Activated T-cell treated with anti-CD3 and anti-CD28 coated beads, Interleukin-2, amount 50 U/mL, for 24 hours (primary cell): Measurements from ENCODE around the gene STX18.

Experiments used
- DNase-seq: peaks from one replicate; pipeline ENCODE4 v3.0.0-alpha.2; 2020
- H3K27ac Mint-ChIP-seq: 2 replicates; pipeline ENCODE4 v1.8.0; 2020; ENCODE audit warnings: mild to moderate bottlenecking, mixed read lengths
- H3K27me3 Mint-ChIP-seq: 2 replicates; pipeline ENCODE4 v1.8.0; 2020; ENCODE audit warnings: mixed read lengths
- H3K36me3 Mint-ChIP-seq: 2 replicates; pipeline ENCODE4 v1.8.0; 2020; ENCODE audit warnings: low read depth, mixed read lengths
- H3K4me1 Mint-ChIP-seq: 2 replicates; pipeline ENCODE4 v1.8.0; 2020; ENCODE audit warnings: low read depth, mixed read lengths
- H3K4me3 Mint-ChIP-seq: 2 replicates; pipeline ENCODE4 v1.8.0; 2020; ENCODE audit warnings: mild to moderate bottlenecking, moderate library complexity, mixed read lengths
- H3K9me3 Mint-ChIP-seq: 2 replicates; pipeline ENCODE4 v1.8.0; 2020; ENCODE audit warnings: mixed read lengths

Gene STX18

DNA sequence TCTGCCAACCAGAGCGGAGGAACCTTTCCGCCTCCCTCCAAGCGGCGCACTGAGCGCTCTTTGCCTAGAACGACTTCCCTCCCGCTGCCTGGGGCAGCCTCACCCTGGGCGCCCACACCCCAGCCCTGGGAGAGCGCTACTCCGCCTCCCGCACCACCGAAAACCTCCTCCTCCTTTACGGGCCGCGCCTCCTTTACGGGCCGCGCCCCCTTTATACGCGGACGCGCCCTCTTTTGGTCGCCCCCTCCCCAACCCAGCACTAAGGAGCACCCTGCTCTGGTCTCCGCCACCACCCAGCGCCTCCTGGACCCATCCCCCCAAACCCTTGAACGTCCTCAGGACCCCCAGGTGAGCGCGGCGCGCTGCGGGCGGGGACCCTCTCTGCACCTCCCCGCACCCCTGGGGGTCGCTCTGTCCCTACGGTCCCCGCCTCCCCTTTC is 155.5 kb downstream of the STX18 start:
- Mint-ChIP-seq H3K36me3 (no peaks in the 10 kb centered on the region), H3K9me3 (no peaks in the 10 kb centered on the region), H3K4me1 (peaks cover 10% of the 10 kb centered on the region), H3K27me3 (peaks cover 56% of the 10 kb centered on the region), H3K4me3 (peak overlapping the region; percentile 71), H3K27ac (no peak overlapping the region)
- peak; percentile 38 for DNase-seq

- peak overlapping the region; percentile 71 for H3K4me3 Mint-ChIP-seq
- no peaks in the 10 kb centered on the region for H3K9me3 Mint-ChIP-seq
- H3K4me1 Mint-ChIP-seq, result peaks cover 10% of the 10 kb centered on the region
- H3K27me3 Mint-ChIP-seq, result peaks cover 56% of the 10 kb centered on the region
- DNase-seq, result no peak
- no peak overlapping the region for H3K27ac Mint-ChIP-seq
- no peaks in the 10 kb centered on the region for H3K36me3 Mint-ChIP-seq
Observed at GRCh38 chr4:4385729-4386295, 156.0 kb downstream of the STX18 start.

GRCh38 chr4:4384837-4385236 is 157.0 kb downstream of the STX18 start:
- Mint-ChIP-seq H3K9me3 (no peaks in the 10 kb centered on the region), H3K36me3 (no peaks in the 10 kb centered on the region), H3K4me3 (no peak overlapping the region), H3K27ac (no peak overlapping the region), H3K27me3 (peaks cover 51% of the 10 kb centered on the region), H3K4me1 (peaks cover 10% of the 10 kb centered on the region)
- no peak for DNase-seq

DNA sequence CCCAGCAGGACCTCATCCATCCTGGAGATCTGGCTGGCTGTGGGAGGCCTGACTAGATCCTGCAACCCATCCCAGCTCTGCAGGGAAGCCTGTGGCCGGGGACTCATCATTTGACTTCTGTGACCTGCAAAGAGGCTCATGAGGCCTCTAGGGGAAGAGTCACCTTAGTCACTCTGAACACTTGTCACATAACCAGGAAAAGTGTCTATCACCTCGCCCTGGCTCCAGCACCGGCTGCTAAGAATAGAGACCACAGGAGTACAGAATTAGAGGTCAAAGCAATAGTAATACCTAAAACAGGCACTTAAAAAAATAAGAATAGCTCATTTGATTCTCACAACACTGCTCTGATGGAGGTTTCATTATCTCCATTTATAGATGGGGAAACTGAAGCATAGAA is 158.8 kb downstream of the STX18 start:
- Mint-ChIP-seq H3K4me3 (no peak overlapping the region), H3K36me3 (no peaks in the 10 kb centered on the region), H3K27ac (no peak overlapping the region), H3K9me3 (no peaks in the 10 kb centered on the region), H3K4me1 (peaks cover 6% of the 10 kb centered on the region), H3K27me3 (peaks cover 46% of the 10 kb centered on the region)
- no peak for DNase-seq

- Mint-ChIP-seq H3K27ac (no peak overlapping the region), H3K4me3 (no peak overlapping the region), H3K9me3 (peaks cover 2% of the 10 kb centered on the region), H3K4me1 (no peaks in the 10 kb centered on the region), H3K27me3 (peaks cover 23% of the 10 kb centered on the region), H3K36me3 (no peaks in the 10 kb centered on the region)
- DNase-seq, result no peak
Observed at GRCh38 chr4:4379540-4380087, 162.2 kb downstream of the STX18 start.

DNA sequence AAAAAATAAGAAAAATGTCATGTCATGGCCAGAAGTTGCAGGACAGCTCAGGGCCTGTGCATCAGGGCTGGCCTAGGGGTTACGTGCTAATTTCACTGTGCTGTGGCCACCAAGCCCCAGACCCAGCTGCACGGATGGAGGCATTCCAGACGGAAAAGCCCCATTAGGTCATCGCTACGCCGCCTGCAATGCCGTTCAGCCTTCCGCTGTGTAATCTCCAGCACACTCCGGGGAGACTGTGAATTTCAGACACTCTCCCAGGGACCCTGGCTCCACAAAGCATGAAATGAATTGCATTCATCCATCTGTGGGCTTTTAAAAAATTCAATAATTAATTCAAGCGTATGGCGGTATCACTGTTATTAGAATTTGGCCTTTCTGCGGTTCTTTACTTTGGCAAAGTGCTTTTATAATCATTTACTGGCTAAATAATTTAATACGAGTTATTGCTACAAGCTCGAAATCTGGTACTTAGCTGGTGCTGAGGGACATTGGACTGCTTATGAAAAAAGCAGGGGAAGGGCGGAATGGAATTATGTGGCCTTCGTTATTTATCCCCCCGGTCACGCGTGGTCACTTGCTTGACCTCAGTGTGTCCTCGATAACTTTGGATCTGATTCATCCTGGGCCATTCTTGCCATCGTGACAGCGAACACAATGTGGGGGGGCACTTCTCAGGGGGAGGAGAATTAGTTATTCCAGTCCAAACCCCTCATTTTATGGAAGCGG is 164.0 kb downstream of the STX18 start:
- Mint-ChIP-seq H3K4me3 (no peak overlapping the region), H3K9me3 (peaks cover 2% of the 10 kb centered on the region), H3K36me3 (no peaks in the 10 kb centered on the region), H3K27ac (no peak overlapping the region), H3K4me1 (no peaks in the 10 kb centered on the region), H3K27me3 (peaks cover 10% of the 10 kb centered on the region)
- no peak for DNase-seq

GRCh38 chr4:4377191-4377590 is 164.7 kb downstream of the STX18 start:
- no peak overlapping the region for H3K4me3 Mint-ChIP-seq
- DNase-seq, result no peak
- no peak overlapping the region for H3K27ac Mint-ChIP-seq
- H3K27me3 Mint-ChIP-seq, result peaks cover 10% of the 10 kb centered on the region
- H3K9me3 Mint-ChIP-seq, result peaks cover 2% of the 10 kb centered on the region
- H3K4me1 Mint-ChIP-seq, result no peaks in the 10 kb centered on the region
- no peaks in the 10 kb centered on the region for H3K36me3 Mint-ChIP-seq

GRCh38 chr4:4376074-4376473 is 165.8 kb downstream of the STX18 start:
- no peak overlapping the region for H3K4me3 Mint-ChIP-seq
- peaks cover 2% of the 10 kb centered on the region for H3K9me3 Mint-ChIP-seq
- peaks cover 10% of the 10 kb centered on the region for H3K27me3 Mint-ChIP-seq

DNA sequence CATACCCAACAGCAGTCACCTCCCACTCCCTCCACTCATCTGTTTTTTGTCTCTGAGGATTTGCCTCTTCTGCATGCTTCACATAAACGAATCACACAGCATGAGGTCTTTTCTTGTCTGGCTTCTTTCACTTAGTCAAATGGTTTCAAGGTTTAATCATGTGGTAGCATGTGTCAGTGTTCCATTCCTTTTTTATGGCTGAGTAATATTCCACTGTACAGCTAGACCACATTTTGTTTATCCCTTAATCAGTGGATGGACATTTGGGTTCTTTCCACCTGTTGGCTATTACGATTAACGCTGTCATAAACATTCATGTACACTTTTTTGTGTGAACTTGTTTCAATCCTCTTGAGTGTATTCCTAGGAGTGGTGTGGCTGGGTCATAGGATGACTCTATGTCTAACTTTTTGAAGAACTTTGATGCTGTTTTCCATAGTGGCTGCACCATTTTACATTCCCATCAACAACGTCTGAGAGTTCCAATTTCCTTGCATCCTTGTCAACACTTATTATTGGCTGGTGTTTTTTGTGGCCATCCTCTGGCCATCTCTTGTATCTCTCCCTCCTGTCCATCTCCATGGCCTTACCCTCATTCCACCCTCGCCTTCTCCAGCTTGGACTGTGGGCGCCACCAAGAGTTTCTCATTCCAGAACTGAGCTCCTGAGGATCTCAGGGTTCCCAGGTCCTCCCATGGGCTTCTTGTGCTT is 167.3 kb downstream of the STX18 start:
- H3K9me3 Mint-ChIP-seq, result peaks cover 2% of the 10 kb centered on the region
- H3K4me1 Mint-ChIP-seq, result no peaks in the 10 kb centered on the region
- H3K27me3 Mint-ChIP-seq, result peaks cover 8% of the 10 kb centered on the region
- no peak for DNase-seq
- no peaks in the 10 kb centered on the region for H3K36me3 Mint-ChIP-seq
- no peak overlapping the region for H3K27ac Mint-ChIP-seq
- H3K4me3 Mint-ChIP-seq, result no peak overlapping the region

More at GRCh38 chr4:4376074-4376473, 165.8 kb downstream of the STX18 start:
- Mint-ChIP-seq H3K27ac (no peak overlapping the region), H3K36me3 (no peaks in the 10 kb centered on the region), H3K4me1 (no peaks in the 10 kb centered on the region)
- DNase-seq, result no peak
